HepG2 (cell line): ENCODE results near the gene C2orf92. TPM values are rescaled to one million over a fixed set of nuclear protein-coding genes. Genes with fewer than 3 reads are reported as not detected.
A peak's percentile ranks its signal among the peaks of the same experiment; 100 is the strongest.

ENCODE experiments used
- ISX ChIP-seq: sonication (generic); formaldehyde crosslinking; conservative IDR thresholded peaks from 2 replicates; pipeline ENCODE4 v1.5.0; 2020; ENCODE audit warnings: missing genetic modification reagents
- KLF6 ChIP-seq: IDR thresholded peaks from 2 replicates; pipeline ENCODE4 v1.8.0; 2016; ENCODE audit warnings: missing biosample characterization, missing genetic modification reagents
- NBN ChIP-seq: fragments of 450-650 bp; conservative IDR thresholded peaks from 2 replicates; pipeline ENCODE4 v1.6.1; 2017
- NFKB2 ChIP-seq: sonication (generic); formaldehyde crosslinking; IDR thresholded peaks from 2 replicates; pipeline ENCODE4 v1.4.0; 2020; ENCODE audit warnings: missing genetic modification reagents, borderline replicate concordance
- PBX3 ChIP-seq: sonication (generic); formaldehyde crosslinking; IDR thresholded peaks from 2 replicates; pipeline ENCODE4 v1.8.1; 2023; ENCODE audit warnings: missing genetic modification reagents, inconsistent platforms, borderline replicate concordance
- PHF5A ChIP-seq: IDR thresholded peaks from one replicate; pipeline ENCODE4 v1.6.1; 2018; ENCODE audit warnings: low read depth, missing genetic modification reagents; ENCODE audit not compliant: unreplicated experiment
- POLR2AphosphoS5 ChIP-seq: IDR thresholded peaks from 2 replicates; pipeline ENCODE4 v1.6.1; 2012; ENCODE audit warnings: low read depth, low read length
- PPARG ChIP-seq: conservative IDR thresholded peaks from 2 replicates; pipeline ENCODE4 v1.6.1; 2016; ENCODE audit warnings: missing biosample characterization, missing genetic modification reagents
- REST ChIP-seq, 2 experiments: IDR thresholded peaks; 2 replicates each; pipeline ENCODE4 v1.6.1; 2011 to 2012; ENCODE audit warnings: low read length in 2 of 2, borderline replicate concordance in 1 of 2, low read depth in 1 of 2, mild to moderate bottlenecking in 1 of 2, moderate library complexity in 1 of 2
- ZBTB4 ChIP-seq: sonication (generic); formaldehyde crosslinking; IDR thresholded peaks from 2 replicates; pipeline ENCODE4 v1.4.0; 2020; ENCODE audit warnings: missing genetic modification reagents, mild to moderate bottlenecking, borderline replicate concordance
- ZFP36L1 ChIP-seq: sonication (generic); formaldehyde crosslinking; IDR thresholded peaks from 2 replicates; pipeline ENCODE4 v1.8.0; 2022; ENCODE audit warnings: mild to moderate bottlenecking, missing genetic modification reagents, moderate library complexity
- ZNF510 ChIP-seq: sonication (generic); formaldehyde crosslinking; IDR thresholded peaks from 2 replicates; pipeline ENCODE4 v1.4.0; 2020; ENCODE audit warnings: low read depth, mild to moderate bottlenecking, missing genetic modification reagents
- ZNF549 ChIP-seq: sonication (generic); formaldehyde crosslinking; IDR thresholded peaks from 2 replicates; pipeline ENCODE4 v1.5.0; 2020; ENCODE audit warnings: missing genetic modification reagents
- ZNF629 ChIP-seq: sonication (generic); formaldehyde crosslinking; conservative IDR thresholded peaks from 2 replicates; pipeline ENCODE4 v1.5.0; 2020; ENCODE audit warnings: missing genetic modification reagents
- ZNF672 ChIP-seq: sonication (generic); formaldehyde crosslinking; IDR thresholded peaks from 2 replicates; pipeline ENCODE4 v1.8.1; 2022; ENCODE audit warnings: missing genetic modification reagents
- ZNF691 ChIP-seq: sonication (generic); formaldehyde crosslinking; IDR thresholded peaks from 2 replicates; pipeline ENCODE4 v1.4.0; 2020; ENCODE audit warnings: missing genetic modification reagents, low read depth, mild to moderate bottlenecking, borderline replicate concordance
- ZNF703 ChIP-seq: sonication (generic); formaldehyde crosslinking; IDR thresholded peaks from 2 replicates; pipeline ENCODE4 v1.5.1; 2020; ENCODE audit warnings: missing genetic modification reagents, mild to moderate bottlenecking, moderate library complexity, borderline replicate concordance
- ZNF782 ChIP-seq: sonication (generic); formaldehyde crosslinking; IDR thresholded peaks from 2 replicates; pipeline ENCODE4 v1.4.0; 2020; ENCODE audit warnings: missing genetic modification reagents, mild to moderate bottlenecking, borderline replicate concordance
- polyA plus RNA-seq, 8 experiments: library from polyadenylated mRNA; depleted of rRNA in 3 of 8; stranded (reverse) in 7 of 8; unstranded in 1 of 8; fragments of >200 nt; fragmentation: Illumina TruSeq in 4 of 8; extraction: Trizol in 4 of 8; gene quantifications; 2 replicates each; pipeline versions ENCODE4 v1.2.1 to v1.2.3, GENCODE V29; 2011 to 2016; ENCODE audit warnings: low read depth in 4 of 8, missing spikeins in 1 of 8, mixed read lengths in 1 of 8; ENCODE audit not compliant: insufficient read depth in 1 of 8
- total RNA-seq, 5 experiments: library from RNA; depleted of rRNA; stranded (reverse); fragments of >200 nt; fragmentation: Illumina TruSeq; extraction: Trizol; gene quantifications; 2 replicates each; pipeline ENCODE4 v1.2.3, GENCODE V29; 2016; ENCODE audit warnings: low read depth in 1 of 5

Gene C2orf92
- total and polyA plus RNA-seq, 2 of the 13 experiments (the other 11 are each of a cell fraction or from before 2014, with no cell fraction given) = 4.9 to 5.0 TPM

GRCh38 chr2:97645112-97645694 is 24.3 kb upstream of the C2orf92 start (continued):
- TF ChIP-seq REST (IDR thresholded peaks at IDR 0.05; ENCODE audit: borderline replicate concordance in 1 of 2, low read depth in 1 of 2, low read length in 2 of 2) (no peak), ZFP36L1 (no peak; the same call in 1 of the 2 replicates), PPARG (CRISPR knock-in tag) (no peak), ZBTB4 (CRISPR knock-in tag) (no peak), NBN (no peak), PHF5A (CRISPR knock-in tag) (no peak), ZNF549 (CRISPR knock-in tag) (no peak), NFKB2 (CRISPR knock-in tag) (no peak), PBX3 (CRISPR knock-in tag) (no peak), ZNF782 (CRISPR knock-in tag) (0 out of 2 replicates have a peak, but pooled peaks have one; percentile 30), ISX (CRISPR knock-in tag) (no peak), ZNF691 (0 out of 2 replicates have a peak, but pooled peaks have one; percentile 18), KLF6 (CRISPR knock-in tag) (no peak), ZNF629 (CRISPR knock-in tag) (no peak), ZNF703 (CRISPR knock-in tag) (no peak), ZNF510 (CRISPR knock-in tag) (no peak), POLR2AphosphoS5 (no peak), ZNF672 (CRISPR knock-in tag) (no peak)
